ENCODE results near the gene BCAP29. TPM values are rescaled to one million over a fixed set of nuclear protein-coding genes. Genes with fewer than 3 reads are reported as not detected.
"Not testable (repeated sequence)": the region's sequence is repeated elsewhere in the genome, so short reads cannot be mapped to it uniquely, and the experiment has no call there.

BCAP29 gene
- total RNA-seq, 1 donor from 2014 or later: 49.6 TPM

DNA sequence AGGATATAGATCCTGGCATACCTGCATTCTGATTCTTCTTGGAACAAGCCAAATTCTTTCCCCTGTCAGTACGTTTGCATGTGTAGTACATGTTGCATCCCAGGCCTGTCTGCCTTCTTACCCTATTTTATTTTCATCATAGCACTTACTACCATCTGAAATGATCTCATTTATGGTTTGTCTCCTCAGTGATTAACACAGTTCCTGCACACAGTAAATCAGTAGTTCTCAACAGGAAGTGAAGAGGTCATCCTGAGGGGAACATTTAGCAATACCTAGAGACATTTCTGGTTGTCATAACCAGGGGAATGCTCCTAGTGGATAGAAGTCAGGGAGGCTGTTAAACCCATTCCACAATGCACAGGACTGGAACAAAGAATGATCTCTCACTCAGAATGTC, 42.4 kb downstream of the BCAP29 start:
- peak; percentile 75 to 80 for DNase-seq (ENCODE audit: low read depth in 2 of 2)

DNA sequence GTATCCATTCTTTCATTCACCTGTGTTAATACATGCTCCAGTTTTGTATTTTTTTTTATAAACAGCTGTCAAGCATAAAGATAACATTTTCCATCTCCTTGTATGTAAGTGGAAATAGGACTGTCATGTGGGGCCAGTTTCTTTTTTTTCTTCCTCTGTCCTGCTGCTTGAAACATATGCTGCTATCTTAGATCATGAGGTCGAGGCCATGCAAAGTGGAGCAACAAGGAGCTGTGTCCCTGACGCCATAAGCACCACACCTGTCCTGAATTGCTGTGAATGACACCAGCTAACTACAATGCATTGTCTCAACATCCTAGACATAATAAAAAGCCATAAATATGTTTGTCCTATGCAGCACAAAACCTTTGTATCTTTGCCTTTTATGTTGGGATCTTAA, 42.8 kb downstream of the BCAP29 start:
- DNase-seq (ENCODE audit: low read depth in 2 of 2): no peak

GRCh38 chr7:107627002-107627401, 47.0 kb downstream of the BCAP29 start:
- no peak for DNase-seq (ENCODE audit: low read depth in 2 of 2)

- DNase-seq (ENCODE audit: low read depth in 2 of 2): no peak
Measured at GRCh38 chr7:107628461-107629064, 48.5 kb downstream of the BCAP29 start.

DNA sequence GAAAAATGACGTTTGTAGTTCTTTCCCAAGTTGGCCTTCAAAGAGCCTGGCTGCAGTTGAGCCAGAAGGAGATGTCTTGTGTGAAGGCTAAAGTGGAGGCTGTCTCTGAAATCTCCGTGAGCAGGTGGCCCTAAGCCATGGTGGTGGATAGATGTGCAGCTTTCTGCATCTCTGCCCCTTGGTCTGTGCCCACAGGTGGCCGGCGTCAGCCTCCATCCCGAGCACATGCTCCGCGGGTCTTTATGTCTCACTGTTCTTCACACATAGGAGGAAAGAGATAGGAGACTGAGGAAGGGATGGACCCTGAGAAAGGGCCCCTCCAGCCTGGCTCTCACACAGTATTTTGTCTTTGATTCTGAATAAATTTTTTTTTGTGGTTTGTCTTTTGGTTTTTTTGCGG, 50.3 kb downstream of the BCAP29 start:
- DNase-seq (ENCODE audit: low read depth in 2 of 2): no peak

GRCh38 chr7:107631588-107632491, 51.8 kb downstream of the BCAP29 start:
- no peak for DNase-seq (ENCODE audit: low read depth in 2 of 2)

DNA sequence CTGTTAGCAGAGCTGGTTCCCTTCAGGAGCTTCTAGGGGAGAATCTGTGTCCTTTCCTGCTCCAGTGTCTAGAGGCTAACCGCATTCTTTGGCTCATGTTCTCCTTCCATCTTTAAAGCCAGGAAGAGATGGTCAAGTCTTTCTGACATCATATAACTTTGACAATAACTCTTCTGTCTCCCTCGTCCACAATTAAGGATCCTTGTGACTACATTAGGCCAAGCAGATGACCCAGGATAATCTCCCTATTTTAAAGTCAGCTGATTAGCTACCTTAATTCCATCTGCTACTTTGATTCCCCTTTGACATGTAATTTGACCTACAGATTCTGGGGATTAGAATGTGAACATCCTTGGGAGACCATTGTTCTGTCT, 52.4 kb downstream of the BCAP29 start:
- no peak for DNase-seq (ENCODE audit: low read depth in 2 of 2)

- no peak for DNase-seq (ENCODE audit: low read depth in 2 of 2)
Measured at GRCh38 chr7:107638594-107638993, 58.5 kb downstream of the BCAP29 start.

DNA sequence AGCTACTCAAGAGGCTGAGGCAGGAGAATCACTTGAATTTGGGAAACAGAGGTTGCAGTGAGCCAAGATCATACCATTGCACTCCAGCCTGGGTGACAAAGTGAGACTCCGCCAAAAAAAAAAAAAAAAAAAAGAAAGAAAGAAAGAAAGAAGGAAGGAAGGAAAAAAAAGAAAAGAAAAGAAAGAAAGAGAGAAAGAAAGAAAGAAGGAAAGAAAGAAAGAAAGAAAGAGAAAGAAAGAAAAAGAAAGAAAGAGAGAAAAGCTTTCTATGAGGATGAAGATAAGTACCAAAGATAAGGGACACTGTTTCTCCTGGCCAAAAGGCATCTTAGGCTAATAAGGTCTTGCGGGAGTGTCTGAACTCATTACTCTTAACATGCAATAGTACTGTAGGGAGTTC, 59.0 kb downstream of the BCAP29 start:
- DNase-seq (ENCODE audit: low read depth in 2 of 2): not testable (repeated sequence)

- DNase-seq (ENCODE audit: low read depth in 2 of 2): no peak
Measured at GRCh38 chr7:107641676-107642075, 61.6 kb downstream of the BCAP29 start.

DNA sequence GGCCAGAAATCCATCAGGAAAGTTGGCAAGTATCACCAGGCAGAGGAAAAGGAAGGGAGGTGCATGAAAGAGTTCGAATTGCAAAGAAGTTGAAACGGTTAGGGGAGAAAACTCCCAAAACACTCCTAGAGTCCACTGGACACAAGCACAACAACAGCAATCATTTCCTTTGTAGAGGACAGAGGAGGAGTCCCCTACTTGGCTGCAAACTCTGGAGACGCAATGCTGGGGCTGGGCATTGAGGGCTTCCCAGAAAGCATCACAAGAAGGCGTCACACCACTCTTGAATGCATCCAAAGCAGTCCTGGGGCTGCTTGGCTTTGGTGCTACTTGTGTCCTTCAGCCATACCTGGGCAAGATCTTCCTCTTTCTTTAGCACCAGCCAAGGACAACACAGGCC, 62.5 kb downstream of the BCAP29 start:
- no peak for DNase-seq (ENCODE audit: low read depth in 2 of 2)

DNA sequence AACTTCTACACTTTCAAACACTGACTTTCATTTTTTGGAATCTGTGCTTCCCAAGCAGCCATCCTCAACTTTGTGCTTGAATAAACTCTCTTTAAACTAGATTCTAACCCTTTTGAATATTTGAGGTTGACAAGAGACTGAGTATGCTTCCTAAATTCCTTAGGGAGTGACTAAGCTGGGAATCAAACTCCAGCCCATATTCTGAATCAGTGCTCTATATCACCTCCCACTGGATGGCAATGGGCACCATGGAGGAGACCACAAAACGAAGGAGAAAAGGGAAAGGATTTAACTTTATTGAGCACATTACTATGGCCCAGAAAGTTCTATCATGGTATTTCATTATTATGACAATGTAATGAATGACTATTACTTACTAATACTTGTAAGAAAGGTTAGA, 63.4 kb downstream of the BCAP29 start:
- no peak for DNase-seq (ENCODE audit: low read depth in 2 of 2)

DNA sequence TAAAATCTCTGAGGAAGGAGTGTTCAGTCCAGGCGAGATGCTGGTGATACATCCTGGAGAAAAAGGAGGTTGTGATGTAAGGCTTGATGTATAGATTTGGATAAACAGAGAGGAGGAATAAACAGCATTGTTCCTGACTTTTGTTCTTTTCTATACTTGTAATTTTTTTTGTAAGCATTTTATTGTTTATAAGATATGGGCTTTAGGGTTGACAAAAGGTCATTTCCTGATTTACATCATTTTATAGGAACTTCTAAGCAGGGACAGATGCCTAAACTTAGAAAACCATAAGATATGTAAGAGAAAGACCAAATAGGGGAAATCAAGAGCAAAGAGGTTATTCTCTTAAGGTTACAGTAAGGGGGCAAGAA, 63.9 kb downstream of the BCAP29 start:
- no peak for DNase-seq (ENCODE audit: low read depth in 2 of 2)

DNA sequence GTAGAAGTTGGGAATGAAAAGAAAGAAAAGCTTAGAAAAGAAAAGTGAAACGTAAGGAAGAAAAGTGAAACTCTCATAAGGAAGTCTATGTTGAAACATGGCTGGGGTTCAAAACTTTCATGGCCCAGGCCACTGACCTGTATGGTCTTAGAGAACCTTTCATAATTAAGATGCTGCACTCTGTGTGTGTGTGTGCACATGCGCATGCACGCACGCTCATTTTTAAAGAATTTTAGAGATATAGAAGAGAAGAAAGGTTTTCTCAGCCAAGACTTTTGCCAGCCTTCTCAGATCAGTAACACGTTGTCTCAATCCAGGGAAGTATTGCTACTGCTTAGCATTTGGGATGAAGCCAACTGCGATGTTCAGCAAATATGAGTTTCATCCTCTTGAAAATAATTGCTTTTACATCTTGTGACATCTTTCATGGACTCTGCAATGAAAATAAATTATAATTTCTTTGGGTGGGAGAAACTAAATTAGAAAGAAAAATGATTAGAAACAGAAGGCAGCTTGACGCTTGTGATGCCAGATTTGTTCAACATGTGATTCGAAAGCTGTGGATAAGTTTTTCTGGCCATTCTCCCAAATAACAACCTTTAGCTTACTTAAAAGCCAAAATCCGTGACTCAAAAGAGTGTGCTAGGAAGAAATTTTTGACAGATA, 64.4 kb downstream of the BCAP29 start:
- DNase-seq (ENCODE audit: low read depth in 2 of 2): no peak

DNA sequence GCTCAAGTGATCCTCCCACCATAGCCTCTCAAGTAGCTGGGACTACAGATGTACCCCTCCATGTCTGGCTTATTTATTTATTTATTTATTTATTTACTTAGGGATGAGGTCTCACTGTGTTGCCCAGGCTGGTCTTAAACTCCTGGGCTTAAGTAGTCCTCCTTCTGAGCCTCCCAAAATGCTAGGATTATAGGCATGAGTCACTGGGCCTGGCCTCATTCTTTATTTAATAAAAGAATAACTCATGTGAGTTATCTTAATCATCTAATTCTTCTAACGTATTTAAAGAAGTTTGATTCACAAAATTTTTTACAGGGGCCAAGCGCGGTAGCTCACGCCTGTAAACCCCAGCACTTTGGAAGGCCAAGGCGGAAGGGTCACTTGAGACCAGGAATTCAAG, 72.6 kb downstream of the BCAP29 start:
- DNase-seq (ENCODE audit: low read depth in 2 of 2): no peak

DNA sequence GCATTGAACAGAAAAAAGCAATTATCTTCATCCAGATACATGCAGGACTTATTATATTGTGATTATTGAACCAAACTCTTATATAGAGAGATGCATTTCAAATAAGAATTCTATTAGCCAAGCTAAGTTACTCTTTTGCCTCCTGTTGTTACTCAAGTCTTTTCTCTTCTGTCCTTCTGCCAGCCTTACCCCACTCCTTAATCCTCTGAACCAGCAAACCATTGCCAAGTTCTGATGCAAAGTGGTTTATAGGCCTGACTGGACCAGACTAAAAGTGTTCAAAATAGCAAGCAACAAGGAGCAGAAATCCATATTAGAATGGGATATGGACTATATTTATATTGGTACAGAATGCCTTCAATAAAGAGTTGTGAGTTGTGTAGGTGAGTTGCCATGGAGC, 78.4 kb downstream of the BCAP29 start:
- DNase-seq (ENCODE audit: low read depth in 2 of 2): no peak

- DNase-seq (ENCODE audit: low read depth in 2 of 2): peak in 1 of 2 donors; percentile 7
Measured at GRCh38 chr7:107659666-107660065, 79.6 kb downstream of the BCAP29 start.

- DNase-seq (ENCODE audit: low read depth in 2 of 2): no peak
Measured at GRCh38 chr7:107660381-107661080, 80.5 kb downstream of the BCAP29 start, which contains the start of gene SLC26A4. Gene SLC26A4, plus strand, starts transcription at chr7:107660828. Its CDS starts 814 bp downstream, at chr7:107661642.

DNA sequence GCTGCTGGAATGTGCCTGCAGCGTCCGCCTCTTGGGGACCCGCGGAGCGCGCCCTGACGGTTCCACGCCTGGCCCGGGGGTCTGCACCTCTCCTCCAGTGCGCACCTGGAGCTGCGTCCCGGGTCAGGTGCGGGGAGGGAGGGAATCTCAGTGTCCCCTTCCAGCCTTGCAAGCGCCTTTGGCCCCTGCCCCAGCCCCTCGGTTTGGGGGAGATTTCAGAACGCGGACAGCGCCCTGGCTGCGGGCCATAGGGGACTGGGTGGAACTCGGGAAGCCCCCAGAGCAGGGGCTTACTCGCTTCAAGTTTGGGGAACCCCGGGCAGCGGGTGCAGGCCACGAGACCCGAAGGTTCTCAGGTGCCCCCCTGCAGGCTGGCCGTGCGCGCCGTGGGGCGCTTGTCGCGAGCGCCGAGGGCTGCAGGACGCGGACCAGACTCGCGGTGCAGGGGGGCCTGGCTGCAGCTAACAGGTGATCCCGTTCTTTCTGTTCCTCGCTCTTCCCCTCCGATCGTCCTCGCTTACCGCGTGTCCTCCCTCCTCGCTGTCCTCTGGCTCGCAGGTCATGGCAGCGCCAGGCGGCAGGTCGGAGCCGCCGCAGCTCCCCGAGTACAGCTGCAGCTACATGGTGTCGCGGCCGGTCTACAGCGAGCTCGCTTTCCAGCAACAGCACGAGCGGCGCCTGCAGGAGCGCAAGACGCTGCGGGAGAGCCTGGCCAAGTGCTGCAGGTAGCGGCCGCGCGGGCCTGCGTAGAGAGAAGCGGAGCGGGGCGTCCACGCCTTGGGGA, 81.2 kb downstream of the BCAP29 start:
- peak; percentile 32 to 70 for DNase-seq (ENCODE audit: low read depth in 2 of 2)

GRCh38 chr7:107661865-107662379, 81.9 kb downstream of the BCAP29 start:
- no peak for DNase-seq (ENCODE audit: low read depth in 2 of 2)

DNA sequence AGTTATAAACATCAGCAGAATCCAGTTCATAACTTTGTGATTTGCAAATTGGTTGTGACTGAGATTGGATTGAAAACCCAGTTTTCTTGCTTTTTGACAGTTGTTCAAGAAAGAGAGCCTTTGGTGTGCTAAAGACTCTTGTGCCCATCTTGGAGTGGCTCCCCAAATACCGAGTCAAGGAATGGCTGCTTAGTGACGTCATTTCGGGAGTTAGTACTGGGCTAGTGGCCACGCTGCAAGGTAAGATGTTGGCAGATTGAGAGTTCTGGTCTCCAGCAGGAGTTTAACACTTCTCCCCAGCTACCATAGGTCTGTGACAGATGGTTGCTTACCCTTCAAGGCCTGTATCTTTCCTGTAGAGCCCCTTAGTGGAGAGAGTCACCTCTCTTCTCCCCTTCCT, 83.2 kb downstream of the BCAP29 start:
- DNase-seq (ENCODE audit: low read depth in 2 of 2): no peak
